ENCODE results near the gene ZNF583.

- TF ChIP-seq POLR2AphosphoS5 (IDR thresholded peaks at IDR 0.05): no peak
- TF ChIP-seq, protein P1, sequence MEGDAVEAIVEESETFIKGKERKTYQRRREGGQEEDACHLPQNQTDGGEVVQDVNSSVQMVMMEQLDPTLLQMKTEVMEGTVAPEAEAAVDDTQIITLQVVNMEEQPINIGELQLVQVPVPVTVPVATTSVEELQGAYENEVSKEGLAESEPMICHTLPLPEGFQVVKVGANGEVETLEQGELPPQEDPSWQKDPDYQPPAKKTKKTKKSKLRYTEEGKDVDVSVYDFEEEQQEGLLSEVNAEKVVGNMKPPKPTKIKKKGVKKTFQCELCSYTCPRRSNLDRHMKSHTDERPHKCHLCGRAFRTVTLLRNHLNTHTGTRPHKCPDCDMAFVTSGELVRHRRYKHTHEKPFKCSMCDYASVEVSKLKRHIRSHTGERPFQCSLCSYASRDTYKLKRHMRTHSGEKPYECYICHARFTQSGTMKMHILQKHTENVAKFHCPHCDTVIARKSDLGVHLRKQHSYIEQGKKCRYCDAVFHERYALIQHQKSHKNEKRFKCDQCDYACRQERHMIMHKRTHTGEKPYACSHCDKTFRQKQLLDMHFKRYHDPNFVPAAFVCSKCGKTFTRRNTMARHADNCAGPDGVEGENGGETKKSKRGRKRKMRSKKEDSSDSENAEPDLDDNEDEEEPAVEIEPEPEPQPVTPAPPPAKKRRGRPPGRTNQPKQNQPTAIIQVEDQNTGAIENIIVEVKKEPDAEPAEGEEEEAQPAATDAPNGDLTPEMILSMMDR (IDR thresholded peaks at IDR 0.05 in 8 of 11, conservative IDR thresholded peaks at IDR 0.05 in 3 of 11): no peak
Measured at GRCh38 chr19:56441206-56441792, 37.2 kb downstream of the ZNF583 start.
